Measurements from ENCODE around the gene GCSH.

Gene GCSH

GRCh38 chr16:81099958-81100357 lies 3.8 kb upstream of the GCSH start:
- no peak for DNase-seq

GRCh38 chr16:81097230-81097629 lies 1.0 kb upstream of the GCSH start:
- no peak for DNase-seq

- DNase-seq: no peak
These were observed 567 bp upstream of the GCSH start for GRCh38 chr16:81096715-81097208.

- DNase-seq: no peak
These were observed 592 bp downstream of the GCSH start for GRCh38 chr16:81095653-81095952.

GRCh38 chr16:81094771-81095251 lies 1.4 kb downstream of the GCSH start:
- DNase-seq: no peak

- DNase-seq: no peak
These were observed 7.4 kb downstream of the GCSH start for GRCh38 chr16:81088836-81089235.

- no peak for DNase-seq
These were observed 15.2 kb downstream of the GCSH start for GRCh38 chr16:81081014-81081413.

GRCh38 chr16:81080233-81080632 lies 16.0 kb downstream of the GCSH start:
- DNase-seq: no peak

- DNase-seq: peak; percentile 93
These were observed 18.9 kb downstream of the GCSH start, which contains the start of gene C16orf46 for GRCh38 chr16:81077076-81077940. Gene C16orf46 (minus strand): TSS chr16:81077238. CDS start chr16:81063955, 13,283 bp downstream.

- peak; percentile 87 for DNase-seq
These were observed 19.6 kb downstream of the GCSH start for GRCh38 chr16:81076566-81077075.

- DNase-seq: no peak
These were observed 22.4 kb downstream of the GCSH start for GRCh38 chr16:81073560-81074330.

- no peak for DNase-seq
These were observed 24.4 kb downstream of the GCSH start for GRCh38 chr16:81071805-81072204.

GRCh38 chr16:81070979-81071378 lies 25.2 kb downstream of the GCSH start:
- DNase-seq: no peak

GRCh38 chr16:81069063-81069462 lies 27.1 kb downstream of the GCSH start:
- no peak for DNase-seq

GRCh38 chr16:81067166-81067565 lies 29.0 kb downstream of the GCSH start:
- no peak for DNase-seq

GRCh38 chr16:81066681-81067080 lies 29.5 kb downstream of the GCSH start:
- no peak for DNase-seq

GRCh38 chr16:81061871-81062608 lies 34.2 kb downstream of the GCSH start:
- no peak for DNase-seq

- no peak for DNase-seq
These were observed 34.9 kb downstream of the GCSH start for GRCh38 chr16:81061307-81061640.

- DNase-seq: no peak
These were observed 35.5 kb downstream of the GCSH start for GRCh38 chr16:81060576-81061306.

GRCh38 chr16:81053761-81054160 lies 42.4 kb downstream of the GCSH start:
- no peak for DNase-seq

GRCh38 chr16:81042821-81043220 lies 53.4 kb downstream of the GCSH start:
- DNase-seq: no peak

- no peak for DNase-seq
These were observed 54.5 kb downstream of the GCSH start for GRCh38 chr16:81041696-81042095.
